D721Med (cell line): ENCODE results near the gene TRPC4AP.

Source experiments
- DNase-seq: peaks from one replicate; pipeline ENCODE4 v3.0.0; 2011; ENCODE audit warnings: low spot score; ENCODE audit not compliant: insufficient read length
- FAIRE-seq: peaks from 2 replicates; lab custom pipeline; 2011; peaks lifted over from hg19 to GRCh38; lab: Jason Lieb, UNC
- TF ChIP-seq, protein P1 (sequence below): IDR thresholded peaks from 2 replicates; pipeline ENCODE4 v1.5.1; 2012; ENCODE audit warnings: mild to moderate bottlenecking, control low read depth; ENCODE audit not compliant: insufficient read depth; ENCODE audit errors: missing control alignments

TRPC4AP gene

DNA sequence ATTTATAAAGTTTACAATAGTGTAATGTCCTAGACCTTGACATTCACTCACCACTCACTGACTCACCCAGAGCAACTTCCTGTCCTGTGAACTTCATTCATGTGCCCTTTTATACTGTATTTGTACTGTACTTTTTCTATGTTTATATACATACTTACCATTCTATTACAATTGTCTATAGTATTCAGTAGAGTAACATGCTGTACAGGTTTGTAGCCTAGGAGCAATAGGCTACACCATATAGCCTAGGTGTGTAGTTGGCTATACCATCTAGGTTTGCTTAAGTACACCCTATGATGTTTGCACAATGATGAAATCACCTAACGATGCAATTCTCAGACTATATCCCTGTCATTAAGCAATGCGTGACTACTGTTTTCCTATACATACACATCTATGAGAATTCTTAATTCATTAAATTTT is 37.1 kb upstream of the TRPC4AP start:
- FAIRE-seq (no peak), DNase-seq (no peak)
- TF ChIP-seq, protein P1, sequence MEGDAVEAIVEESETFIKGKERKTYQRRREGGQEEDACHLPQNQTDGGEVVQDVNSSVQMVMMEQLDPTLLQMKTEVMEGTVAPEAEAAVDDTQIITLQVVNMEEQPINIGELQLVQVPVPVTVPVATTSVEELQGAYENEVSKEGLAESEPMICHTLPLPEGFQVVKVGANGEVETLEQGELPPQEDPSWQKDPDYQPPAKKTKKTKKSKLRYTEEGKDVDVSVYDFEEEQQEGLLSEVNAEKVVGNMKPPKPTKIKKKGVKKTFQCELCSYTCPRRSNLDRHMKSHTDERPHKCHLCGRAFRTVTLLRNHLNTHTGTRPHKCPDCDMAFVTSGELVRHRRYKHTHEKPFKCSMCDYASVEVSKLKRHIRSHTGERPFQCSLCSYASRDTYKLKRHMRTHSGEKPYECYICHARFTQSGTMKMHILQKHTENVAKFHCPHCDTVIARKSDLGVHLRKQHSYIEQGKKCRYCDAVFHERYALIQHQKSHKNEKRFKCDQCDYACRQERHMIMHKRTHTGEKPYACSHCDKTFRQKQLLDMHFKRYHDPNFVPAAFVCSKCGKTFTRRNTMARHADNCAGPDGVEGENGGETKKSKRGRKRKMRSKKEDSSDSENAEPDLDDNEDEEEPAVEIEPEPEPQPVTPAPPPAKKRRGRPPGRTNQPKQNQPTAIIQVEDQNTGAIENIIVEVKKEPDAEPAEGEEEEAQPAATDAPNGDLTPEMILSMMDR: no peak

DNA sequence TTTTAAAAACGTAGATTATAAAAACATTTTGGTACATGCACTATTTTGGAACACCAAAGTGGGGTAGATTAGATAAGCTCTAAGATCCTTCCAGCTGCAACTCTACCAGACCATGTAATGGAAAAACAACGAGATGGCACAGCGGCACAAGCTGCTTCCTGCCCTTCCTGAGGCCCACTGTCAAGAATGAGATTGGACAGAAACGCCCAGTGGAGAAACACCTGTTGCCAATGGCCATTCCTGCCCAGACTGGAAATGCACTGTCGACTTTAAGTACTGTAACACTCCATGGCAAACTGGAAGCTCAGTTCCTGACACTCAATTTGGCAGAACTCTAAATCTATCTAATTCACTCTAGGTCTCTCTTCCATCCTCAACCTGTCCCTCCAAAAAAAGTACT is 33.1 kb upstream of the TRPC4AP start:
- DNase-seq: no peak
- no peak for FAIRE-seq
- TF ChIP-seq, protein P1: no peak

DNA sequence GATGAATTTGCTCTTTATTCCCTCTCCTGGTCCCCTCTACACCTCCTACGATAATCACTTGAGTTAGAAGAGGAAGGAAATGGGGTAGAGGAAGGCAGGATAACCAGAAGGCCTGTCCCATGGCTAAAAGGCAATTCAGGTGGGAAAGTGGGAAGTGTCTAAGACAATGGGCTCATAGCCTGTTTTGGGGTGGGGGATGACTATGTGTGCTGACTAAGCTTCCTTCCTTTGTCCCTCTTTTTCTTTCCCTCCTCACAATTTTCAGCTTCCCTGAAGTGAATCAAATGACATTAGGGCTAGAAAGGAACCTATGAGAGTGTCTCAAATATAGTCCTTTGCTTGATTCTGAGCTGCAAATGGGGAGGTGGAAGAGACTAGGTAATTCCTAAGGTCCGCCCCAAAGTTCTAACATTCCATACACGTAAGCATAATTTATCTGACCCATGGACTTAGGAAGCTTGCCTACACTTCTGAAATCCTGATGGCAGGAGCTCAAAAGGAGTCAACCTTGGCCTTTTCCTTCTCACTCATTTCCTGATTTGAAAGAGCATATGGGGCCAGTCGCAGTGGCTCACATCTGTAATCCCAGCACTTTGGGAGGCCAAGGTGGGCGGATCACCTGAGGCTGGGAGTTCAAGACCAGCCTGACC is 30.3 kb upstream of the TRPC4AP start:
- TF ChIP-seq, protein P1: no peak
- FAIRE-seq (no peak), DNase-seq (no peak)

DNA sequence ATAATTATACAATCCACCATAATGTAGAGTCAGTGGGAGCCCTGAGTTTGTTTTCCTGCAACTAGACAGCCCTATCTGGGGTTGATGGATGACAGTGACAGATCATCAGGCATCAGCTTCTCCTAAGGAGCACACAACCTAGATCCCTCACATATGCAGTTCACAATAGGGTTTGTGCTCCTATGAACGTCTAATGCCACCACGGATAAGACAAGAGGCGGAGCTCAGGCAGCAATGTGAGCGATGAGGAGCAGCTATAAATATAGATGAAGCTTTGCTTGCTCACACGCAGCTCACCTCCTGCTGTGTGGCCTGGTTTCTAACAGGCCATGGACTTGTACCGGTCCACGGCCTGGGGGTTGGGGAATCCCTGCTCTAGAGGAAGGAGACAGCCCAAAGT is 28.6 kb upstream of the TRPC4AP start:
- DNase-seq: no peak
- TF ChIP-seq, protein P1: no peak
- no peak for FAIRE-seq

DNA sequence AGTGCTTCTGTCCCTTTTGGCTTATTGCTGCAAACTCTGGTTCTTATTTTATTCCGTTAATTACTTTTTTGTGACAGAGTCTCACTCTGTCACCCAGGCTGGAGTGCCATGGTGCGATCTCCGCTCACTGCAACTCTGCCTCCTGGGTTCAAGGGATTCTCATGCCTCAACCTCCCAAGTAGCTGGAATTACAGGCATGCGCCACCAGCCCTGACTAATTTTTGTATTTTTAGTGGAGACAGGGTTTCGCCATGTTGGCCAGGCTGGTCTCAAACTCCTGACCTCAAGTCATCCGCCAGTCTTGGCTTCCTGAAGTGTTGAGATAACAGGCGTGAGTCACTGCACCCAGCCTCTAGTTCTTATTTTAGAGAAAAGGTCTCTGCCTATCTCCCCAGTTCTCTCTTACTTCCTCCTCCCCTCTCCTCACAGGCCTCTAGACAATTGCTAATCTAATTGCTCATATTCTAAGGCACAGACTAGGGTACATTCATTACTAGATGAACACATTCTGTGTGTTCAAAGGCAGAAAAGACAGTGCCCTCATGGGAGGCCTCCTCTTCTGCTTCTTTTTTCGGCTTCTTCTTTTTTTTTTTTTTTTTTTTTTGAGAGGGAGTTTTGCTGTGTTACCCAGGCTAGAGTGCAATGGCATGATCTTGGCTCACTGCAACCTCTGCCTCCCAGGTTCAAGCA is 27.6 kb upstream of the TRPC4AP start:
- DNase-seq: no peak
- FAIRE-seq: no peak
- TF ChIP-seq, protein P1: no peak

DNA sequence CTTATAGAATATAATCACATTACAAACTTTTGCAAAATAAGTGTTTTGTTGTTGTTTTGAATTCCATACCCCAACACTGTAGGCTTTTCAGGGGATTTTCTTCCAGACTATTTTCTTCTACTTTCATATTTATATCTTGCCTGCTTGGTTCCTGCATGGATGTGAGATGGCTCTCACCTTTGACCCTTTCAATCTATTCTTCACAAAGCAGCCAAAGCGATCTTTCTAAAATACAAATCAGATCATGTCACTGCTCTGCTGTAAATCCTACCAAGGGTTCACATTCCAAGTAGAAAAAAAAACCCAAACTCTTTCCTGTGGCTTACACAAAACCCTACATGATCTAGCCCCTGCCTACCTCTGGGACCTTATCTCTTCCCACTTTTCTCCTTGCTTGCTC is 25.0 kb upstream of the TRPC4AP start:
- DNase-seq (no peak), FAIRE-seq (no peak)
- TF ChIP-seq, protein P1: no peak

DNA sequence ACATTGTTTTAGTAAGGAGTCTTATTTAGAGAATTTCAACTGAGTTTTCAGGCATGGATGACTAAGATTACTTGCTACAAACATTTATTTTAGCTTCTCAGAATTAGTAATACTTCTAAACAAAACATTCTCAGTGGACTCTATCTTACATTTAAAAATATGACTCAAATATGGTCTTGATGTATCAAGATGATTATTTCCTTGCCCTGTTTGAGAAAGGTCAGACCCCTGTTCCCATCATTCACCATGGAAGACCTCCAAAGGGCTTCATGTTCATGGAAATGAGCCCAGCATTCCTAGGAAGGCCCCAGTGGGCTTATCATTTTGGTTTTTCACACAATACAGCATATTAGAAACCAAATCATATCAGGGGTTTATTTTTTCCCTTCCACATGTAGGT is 24.6 kb upstream of the TRPC4AP start:
- DNase-seq (no peak), FAIRE-seq (no peak)
- TF ChIP-seq, protein P1: no peak
